Suprapubic skin (tissue), 3 donors: ENCODE results near the gene GPSM1.

Experiments
- CTCF ChIP-seq, 2 donors: fragments of 200-600 bp in 1 of 2; fragments of 450-650 bp in 1 of 2; sonication (generic) in 1 of 2; IDR thresholded peaks; one replicate each; pipeline ENCODE4 v1.5.1; 2016 to 2019; ENCODE audit warnings: antibody characterized with exemption in 2 of 2, mild to moderate bottlenecking in 1 of 2, moderate library complexity in 1 of 2
- EP300 ChIP-seq: sonication (generic); formaldehyde crosslinking; IDR thresholded peaks from one replicate; pipeline ENCODE4 v1.6.1; 2017; ENCODE audit warnings: antibody characterized with exemption
- POLR2A ChIP-seq, 2 donors: fragments of 450-650 bp; IDR thresholded peaks; one replicate each; pipeline ENCODE4 v1.6.1; 2017; ENCODE audit warnings: antibody characterized with exemption in 2 of 2, mild to moderate bottlenecking in 2 of 2, moderate library complexity in 2 of 2

- no peak for TF ChIP-seq CTCF (IDR thresholded peaks at IDR 0.05)
- no peak for TF ChIP-seq EP300
- no peak for TF ChIP-seq POLR2A (IDR thresholded peaks at IDR 0.05)
These were observed 28.5 kb downstream of the GPSM1 start for GRCh38 chr9:136355616-136356557.
